WTC11 (cell line): ENCODE results near the gene SMARCC2. TPM values are rescaled to one million over a fixed set of nuclear protein-coding genes. Genes with fewer than 3 reads are reported as not detected.

ENCODE experiments used
- ATAC-seq: fragments of 200-7000 bp; cut with Tn5 transposase; 2 replicates; pipeline ENCODE4 v1.10.0; 2021; ENCODE audit warnings: mild to moderate bottlenecking, moderate library complexity
- CTCF ChIA-PET: fragments of 300-600 bp; sonication (Branson Sonifier 250); formaldehyde crosslinking; loops from one replicate; lab custom pipeline; 2021; ENCODE audit warnings: antibody characterized with exemption; lab: Charles Lee
- POLR2A ChIA-PET: fragments of 350-600 bp; sonication (Branson Sonifier 250); formaldehyde crosslinking; loops from one replicate; lab custom pipeline; 2021; ENCODE audit warnings: antibody characterized with exemption; lab: Charles Lee
- DNase-seq: peaks from one replicate; pipeline ENCODE4 v3.0.0; 2021; ENCODE audit warnings: low spot score
- H3K27ac Mint-ChIP-seq: 2 replicates; pipeline ENCODE4 v1.8.0; 2021; ENCODE audit warnings: mixed read lengths
- H3K27me3 Mint-ChIP-seq: 2 replicates; pipeline ENCODE4 v1.8.0; 2021; ENCODE audit warnings: low read depth, mild to moderate bottlenecking, moderate library complexity, mixed read lengths
- H3K36me3 Mint-ChIP-seq: 2 replicates; pipeline ENCODE4 v1.8.0; 2021; ENCODE audit warnings: mixed read lengths
- H3K4me1 Mint-ChIP-seq: 2 replicates; pipeline ENCODE4 v1.8.0; 2022; ENCODE audit warnings: mixed read lengths
- H3K4me3 Mint-ChIP-seq: 2 replicates; pipeline ENCODE4 v1.8.0; 2021; ENCODE audit warnings: mild to moderate bottlenecking, moderate library complexity, mixed read lengths
- H3K9me3 Mint-ChIP-seq: 2 replicates; pipeline ENCODE4 v1.8.0; 2021; ENCODE audit warnings: mixed read lengths
- ATF6 ChIP-seq: sonication (generic); formaldehyde crosslinking; IDR thresholded peaks from 2 replicates; pipeline ENCODE4 v1.8.1; 2023; ENCODE audit warnings: mild to moderate bottlenecking, missing genetic modification reagents
- CBFB ChIP-seq: sonication (generic); formaldehyde crosslinking; IDR thresholded peaks from 2 replicates; pipeline ENCODE4 v1.8.1; 2022; ENCODE audit warnings: mild to moderate bottlenecking, low read depth, missing genetic modification reagents
- E2F5 ChIP-seq: sonication (generic); formaldehyde crosslinking; IDR thresholded peaks from 2 replicates; pipeline ENCODE4 v1.8.1; 2022; ENCODE audit warnings: mild to moderate bottlenecking, moderate library complexity, missing genetic modification reagents
- ELF4 ChIP-seq: sonication (generic); formaldehyde crosslinking; IDR thresholded peaks from 2 replicates; pipeline ENCODE4 v1.8.1; 2022; ENCODE audit warnings: low read depth, mild to moderate bottlenecking, moderate library complexity, missing genetic modification reagents
- EMX1 ChIP-seq: fragments of 250-450 bp; sonication (Bioruptor Pico); IDR thresholded peaks from 2 replicates; pipeline ENCODE4 v1.8.0; 2021; ENCODE audit warnings: mild to moderate bottlenecking
- FOXP1 ChIP-seq: sonication (generic); formaldehyde crosslinking; IDR thresholded peaks from 2 replicates; pipeline ENCODE4 v1.8.0; 2022; ENCODE audit warnings: missing genetic modification reagents, mild to moderate bottlenecking, moderate library complexity, borderline replicate concordance
- FOXP4 ChIP-seq: sonication (generic); formaldehyde crosslinking; IDR thresholded peaks from 2 replicates; pipeline ENCODE4 v1.8.0; 2022; ENCODE audit warnings: mild to moderate bottlenecking, missing genetic modification reagents
- GTF2I ChIP-seq: fragments of 250-450 bp; sonication (Bioruptor Pico); conservative IDR thresholded peaks from 2 replicates; pipeline ENCODE4 v1.4.0; 2021; ENCODE audit warnings: mild to moderate bottlenecking
- MLX ChIP-seq: sonication (generic); formaldehyde crosslinking; IDR thresholded peaks from 2 replicates; pipeline ENCODE4 v1.8.1; 2023; ENCODE audit warnings: mild to moderate bottlenecking, missing genetic modification reagents, moderate library complexity
- PRRX2 ChIP-seq: fragments of 250-450 bp; sonication (Bioruptor Pico); IDR thresholded peaks from 2 replicates; pipeline ENCODE4 v1.8.0; 2021; ENCODE audit warnings: mild to moderate bottlenecking
- RELA ChIP-seq: sonication (generic); formaldehyde crosslinking; IDR thresholded peaks from 2 replicates; pipeline ENCODE4 v1.8.1; 2022; ENCODE audit warnings: missing genetic modification reagents, mild to moderate bottlenecking, borderline replicate concordance
- SMAD3 ChIP-seq: sonication (generic); formaldehyde crosslinking; IDR thresholded peaks from 2 replicates; pipeline ENCODE4 v1.8.0; 2022; ENCODE audit warnings: missing genetic modification reagents, mild to moderate bottlenecking, borderline replicate concordance
- SOX15 ChIP-seq: fragments of 250-450 bp; sonication (Bioruptor Pico); IDR thresholded peaks from 2 replicates; pipeline ENCODE4 v1.9.0; 2021; ENCODE audit warnings: mild to moderate bottlenecking
- STAT6 ChIP-seq: sonication (generic); formaldehyde crosslinking; conservative IDR thresholded peaks from 2 replicates; pipeline ENCODE4 v1.8.1; 2023; ENCODE audit warnings: mild to moderate bottlenecking, low read depth, missing genetic modification reagents, moderate library complexity
- TCF7 ChIP-seq: sonication (generic); formaldehyde crosslinking; IDR thresholded peaks from 2 replicates; pipeline ENCODE4 v1.8.0; 2022; ENCODE audit warnings: mild to moderate bottlenecking, low read depth, missing genetic modification reagents, moderate library complexity
- ZNF263 ChIP-seq: sonication (generic); formaldehyde crosslinking; IDR thresholded peaks from 2 replicates; pipeline ENCODE4 v1.8.1; 2022; ENCODE audit warnings: low read depth, mild to moderate bottlenecking, moderate library complexity, missing genetic modification reagents
- ZNF281 ChIP-seq: sonication (generic); formaldehyde crosslinking; IDR thresholded peaks from 2 replicates; pipeline ENCODE4 v1.8.0; 2023; ENCODE audit warnings: mild to moderate bottlenecking, missing genetic modification reagents
- ZNF423 ChIP-seq: fragments of 250-450 bp; sonication (Bioruptor Pico); IDR thresholded peaks from 2 replicates; pipeline ENCODE4 v2.1.2; 2022; ENCODE audit warnings: mild to moderate bottlenecking, moderate library complexity
- ZNF425 ChIP-seq: fragments of 250-450 bp; sonication (Bioruptor Pico); conservative IDR thresholded peaks from 2 replicates; pipeline ENCODE4 v1.9.0; 2021; ENCODE audit warnings: mild to moderate bottlenecking
- total RNA-seq: library from RNA; stranded (reverse); gene quantifications from 3 replicates; pipeline ENCODE4 v1.2.3, GENCODE V29; 2021

Gene SMARCC2
- total RNA-seq, 1 experiment from 2014 or later: 76.8 TPM

- ATAC-seq: peak; percentile 0
- Mint-ChIP-seq H3K36me3 (peaks cover 31% of the 10 kb centered on the region), H3K4me3 (peak overlapping the region; percentile 100), H3K27ac (peak overlapping the region; percentile 97), H3K4me1 (peaks cover 21% of the 10 kb centered on the region), H3K27me3 (no peaks in the 10 kb centered on the region), H3K9me3 (no peaks in the 10 kb centered on the region)
- CTCF ChIA-PET: interaction anchor here (0.7 to 4.3 kb wide), 25 partner anchors 8 to 197 kb away, joined by 3 to 95 read pairs (median 5); partner anchors contain the start of genes ANKRD52, CNPY2, ESYT1 and MYL6
- DNase-seq: no peak
- POLR2A ChIA-PET: interaction anchor here (0.6 to 3.6 kb wide), 17 partner anchors 7 to 403 kb away, joined by 3 to 71 read pairs (median 5); partner anchors contain the start of genes ERBB3, ESYT1, MYL6 and MYL6B
- TF ChIP-seq ZNF423 (no peak), SMAD3 (no peak), MLX (no peak), TCF7 (no peak), RELA (CRISPR knock-in tag) (no peak), GTF2I (no peak), SOX15 (no peak), PRRX2 (CRISPR knock-in tag) (no peak), ZNF263 (CRISPR knock-in tag) (no peak), E2F5 (CRISPR knock-in tag) (no peak), EMX1 (CRISPR knock-in tag) (no peak), ATF6 (no peak), ZNF425 (CRISPR knock-in tag) (no peak), ZNF281 (no peak), ELF4 (CRISPR knock-in tag) (no peak), FOXP1 (CRISPR knock-in tag) (no peak), CBFB (CRISPR knock-in tag) (no peak), FOXP4 (CRISPR knock-in tag) (no peak), STAT6 (CRISPR knock-in tag) (no peak)
Observed at GRCh38 chr12:56118688-56119357, 70.5 kb downstream of the SMARCC2 start.
